ENCODE data around the gene COL6A3.

Gene COL6A3

GRCh38 chr2:237406371-237406895 is 7.5 kb downstream of the COL6A3 start:
- H3K9ac ChIP-seq (ENCODE audit: low read depth in 1 of 2, low read length in 2 of 2) = no peak overlapping the region
- no peak overlapping the region for H3K4me3 ChIP-seq (ENCODE audit: low read depth in 1 of 2, low read length in 2 of 2)
- no peak overlapping the region for H3K27ac ChIP-seq (ENCODE audit: low read depth, low read length)
- peaks cover 3 to 4% of the 10 kb centered on the region in 2 donors for H3K27me3 ChIP-seq (ENCODE audit: control insufficient read depth in 1 of 2, insufficient read depth in 2 of 2, low read length in 2 of 2)
- H3K9me3 ChIP-seq (ENCODE audit: control insufficient read depth in 1 of 2, low read length in 2 of 2) = no peaks in the 10 kb centered on the region
- no peaks in the 10 kb centered on the region for H3K4me1 ChIP-seq (ENCODE audit: control insufficient read depth in 1 of 2, insufficient read depth in 2 of 2, low read length in 2 of 2)
- no peaks in the 10 kb centered on the region for H3K36me3 ChIP-seq (ENCODE audit: control insufficient read depth in 1 of 2, insufficient read depth in 2 of 2, low read length in 2 of 2)

GRCh38 chr2:237405605-237406004 is 8.4 kb downstream of the COL6A3 start:
- Histone ChIP-seq H3K27me3 (ENCODE audit: control insufficient read depth in 1 of 2, insufficient read depth in 2 of 2, low read length in 2 of 2) (peaks cover 0 to 3% of the 10 kb centered on the region in 2 donors), H3K9ac (ENCODE audit: low read depth in 1 of 2, low read length in 2 of 2) (no peak overlapping the region), H3K27ac (ENCODE audit: low read depth, low read length) (no peak overlapping the region), H3K4me3 (ENCODE audit: low read depth in 1 of 2, low read length in 2 of 2) (no peak overlapping the region), H3K36me3 (ENCODE audit: control insufficient read depth in 1 of 2, insufficient read depth in 2 of 2, low read length in 2 of 2) (no peaks in the 10 kb centered on the region), H3K9me3 (ENCODE audit: control insufficient read depth in 1 of 2, low read length in 2 of 2) (no peaks in the 10 kb centered on the region), H3K4me1 (ENCODE audit: control insufficient read depth in 1 of 2, insufficient read depth in 2 of 2, low read length in 2 of 2) (no peaks in the 10 kb centered on the region)

GRCh38 chr2:237405006-237405559 is 8.9 kb downstream of the COL6A3 start:
- Histone ChIP-seq H3K9me3 (ENCODE audit: control insufficient read depth in 1 of 2, low read length in 2 of 2) (no peaks in the 10 kb centered on the region), H3K27me3 (ENCODE audit: control insufficient read depth in 1 of 2, insufficient read depth in 2 of 2, low read length in 2 of 2) (peaks cover 0 to 3% of the 10 kb centered on the region in 2 donors), H3K27ac (ENCODE audit: low read depth, low read length) (no peak overlapping the region), H3K36me3 (ENCODE audit: control insufficient read depth in 1 of 2, insufficient read depth in 2 of 2, low read length in 2 of 2) (no peaks in the 10 kb centered on the region), H3K9ac (ENCODE audit: low read depth in 1 of 2, low read length in 2 of 2) (no peak overlapping the region), H3K4me3 (ENCODE audit: low read depth in 1 of 2, low read length in 2 of 2) (no peak overlapping the region), H3K4me1 (ENCODE audit: control insufficient read depth in 1 of 2, insufficient read depth in 2 of 2, low read length in 2 of 2) (no peaks in the 10 kb centered on the region)

GRCh38 chr2:237404413-237404812 is 9.6 kb downstream of the COL6A3 start:
- no peaks in the 10 kb centered on the region for H3K4me1 ChIP-seq (ENCODE audit: control insufficient read depth in 1 of 2, insufficient read depth in 2 of 2, low read length in 2 of 2)
- no peak overlapping the region for H3K27ac ChIP-seq (ENCODE audit: low read depth, low read length)
- no peaks in the 10 kb centered on the region for H3K36me3 ChIP-seq (ENCODE audit: control insufficient read depth in 1 of 2, insufficient read depth in 2 of 2, low read length in 2 of 2)
- H3K27me3 ChIP-seq (ENCODE audit: control insufficient read depth in 1 of 2, insufficient read depth in 2 of 2, low read length in 2 of 2) = peaks cover 0 to 3% of the 10 kb centered on the region in 2 donors
- H3K9ac ChIP-seq (ENCODE audit: low read depth in 1 of 2, low read length in 2 of 2) = no peak overlapping the region
- H3K9me3 ChIP-seq (ENCODE audit: control insufficient read depth in 1 of 2, low read length in 2 of 2) = no peaks in the 10 kb centered on the region
- no peak overlapping the region for H3K4me3 ChIP-seq (ENCODE audit: low read depth in 1 of 2, low read length in 2 of 2)

GRCh38 chr2:237403024-237403882 is 10.7 kb downstream of the COL6A3 start:
- Histone ChIP-seq H3K4me3 (ENCODE audit: low read depth in 1 of 2, low read length in 2 of 2) (no peak overlapping the region), H3K9me3 (ENCODE audit: control insufficient read depth in 1 of 2, low read length in 2 of 2) (no peaks in the 10 kb centered on the region), H3K36me3 (ENCODE audit: control insufficient read depth in 1 of 2, insufficient read depth in 2 of 2, low read length in 2 of 2) (no peaks in the 10 kb centered on the region), H3K4me1 (ENCODE audit: control insufficient read depth in 1 of 2, insufficient read depth in 2 of 2, low read length in 2 of 2) (no peaks in the 10 kb centered on the region), H3K27me3 (ENCODE audit: control insufficient read depth in 1 of 2, insufficient read depth in 2 of 2, low read length in 2 of 2) (peaks cover 0 to 5% of the 10 kb centered on the region in 2 donors), H3K27ac (ENCODE audit: low read depth, low read length) (no peak overlapping the region), H3K9ac (ENCODE audit: low read depth in 1 of 2, low read length in 2 of 2) (no peak overlapping the region)

- H3K36me3 ChIP-seq (ENCODE audit: control insufficient read depth in 1 of 2, insufficient read depth in 2 of 2, low read length in 2 of 2) = no peaks in the 10 kb centered on the region
Observed at GRCh38 chr2:237400199-237400598, 13.8 kb downstream of the COL6A3 start.

GRCh38 chr2:237397072-237397471 is 16.9 kb downstream of the COL6A3 start:
- Histone ChIP-seq H3K9ac (ENCODE audit: low read depth in 1 of 2, low read length in 2 of 2) (no peak overlapping the region), H3K4me1 (ENCODE audit: control insufficient read depth in 1 of 2, insufficient read depth in 2 of 2, low read length in 2 of 2) (no peaks in the 10 kb centered on the region), H3K4me3 (ENCODE audit: low read depth in 1 of 2, low read length in 2 of 2) (no peak overlapping the region), H3K27ac (ENCODE audit: low read depth, low read length) (no peak overlapping the region), H3K9me3 (ENCODE audit: control insufficient read depth in 1 of 2, low read length in 2 of 2) (no peaks in the 10 kb centered on the region), H3K27me3 (ENCODE audit: control insufficient read depth in 1 of 2, insufficient read depth in 2 of 2, low read length in 2 of 2) (peaks cover 7 to 11% of the 10 kb centered on the region in 2 donors), H3K36me3 (ENCODE audit: control insufficient read depth in 1 of 2, insufficient read depth in 2 of 2, low read length in 2 of 2) (peaks cover 0 to 5% of the 10 kb centered on the region in 2 donors)

More at GRCh38 chr2:237400199-237400598, 13.8 kb downstream of the COL6A3 start:
- H3K9ac ChIP-seq (ENCODE audit: low read depth in 1 of 2, low read length in 2 of 2) = no peak overlapping the region
- peaks cover 3 to 11% of the 10 kb centered on the region in 2 donors for H3K27me3 ChIP-seq (ENCODE audit: control insufficient read depth in 1 of 2, insufficient read depth in 2 of 2, low read length in 2 of 2)
- no peak overlapping the region for H3K4me3 ChIP-seq (ENCODE audit: low read depth in 1 of 2, low read length in 2 of 2)
- no peaks in the 10 kb centered on the region for H3K4me1 ChIP-seq (ENCODE audit: control insufficient read depth in 1 of 2, insufficient read depth in 2 of 2, low read length in 2 of 2)
- no peak overlapping the region for H3K27ac ChIP-seq (ENCODE audit: low read depth, low read length)
- H3K9me3 ChIP-seq (ENCODE audit: control insufficient read depth in 1 of 2, low read length in 2 of 2) = no peaks in the 10 kb centered on the region

- no peak overlapping the region for H3K9ac ChIP-seq (ENCODE audit: low read depth in 1 of 2, low read length in 2 of 2)
- no peaks in the 10 kb centered on the region for H3K4me1 ChIP-seq (ENCODE audit: control insufficient read depth in 1 of 2, insufficient read depth in 2 of 2, low read length in 2 of 2)
- peaks cover 0 to 5% of the 10 kb centered on the region in 2 donors for H3K36me3 ChIP-seq (ENCODE audit: control insufficient read depth in 1 of 2, insufficient read depth in 2 of 2, low read length in 2 of 2)
- no peak overlapping the region for H3K27ac ChIP-seq (ENCODE audit: low read depth, low read length)
- H3K4me3 ChIP-seq (ENCODE audit: low read depth in 1 of 2, low read length in 2 of 2) = no peak overlapping the region
- no peaks in the 10 kb centered on the region for H3K9me3 ChIP-seq (ENCODE audit: control insufficient read depth in 1 of 2, low read length in 2 of 2)
- peaks cover 4 to 11% of the 10 kb centered on the region in 2 donors for H3K27me3 ChIP-seq (ENCODE audit: control insufficient read depth in 1 of 2, insufficient read depth in 2 of 2, low read length in 2 of 2)
Observed at GRCh38 chr2:237393523-237393922, 20.4 kb downstream of the COL6A3 start.

GRCh38 chr2:237392186-237392585 is 21.8 kb downstream of the COL6A3 start:
- H3K4me3 ChIP-seq (ENCODE audit: low read depth in 1 of 2, low read length in 2 of 2) = no peak overlapping the region
- H3K36me3 ChIP-seq (ENCODE audit: control insufficient read depth in 1 of 2, insufficient read depth in 2 of 2, low read length in 2 of 2) = peaks cover 0 to 5% of the 10 kb centered on the region in 2 donors
- no peaks in the 10 kb centered on the region for H3K4me1 ChIP-seq (ENCODE audit: control insufficient read depth in 1 of 2, insufficient read depth in 2 of 2, low read length in 2 of 2)
- no peaks in the 10 kb centered on the region for H3K9me3 ChIP-seq (ENCODE audit: control insufficient read depth in 1 of 2, low read length in 2 of 2)
- H3K27ac ChIP-seq (ENCODE audit: low read depth, low read length) = no peak overlapping the region
- H3K9ac ChIP-seq (ENCODE audit: low read depth in 1 of 2, low read length in 2 of 2) = no peak overlapping the region
- peaks cover 4 to 11% of the 10 kb centered on the region in 2 donors for H3K27me3 ChIP-seq (ENCODE audit: control insufficient read depth in 1 of 2, insufficient read depth in 2 of 2, low read length in 2 of 2)

- no peak overlapping the region for H3K27ac ChIP-seq (ENCODE audit: low read depth, low read length)
- peaks cover 0 to 5% of the 10 kb centered on the region in 2 donors for H3K36me3 ChIP-seq (ENCODE audit: control insufficient read depth in 1 of 2, insufficient read depth in 2 of 2, low read length in 2 of 2)
- H3K9ac ChIP-seq (ENCODE audit: low read depth in 1 of 2, low read length in 2 of 2) = no peak overlapping the region
- no peaks in the 10 kb centered on the region for H3K9me3 ChIP-seq (ENCODE audit: control insufficient read depth in 1 of 2, low read length in 2 of 2)
- H3K4me1 ChIP-seq (ENCODE audit: control insufficient read depth in 1 of 2, insufficient read depth in 2 of 2, low read length in 2 of 2) = no peaks in the 10 kb centered on the region
- H3K27me3 ChIP-seq (ENCODE audit: control insufficient read depth in 1 of 2, insufficient read depth in 2 of 2, low read length in 2 of 2) = peaks cover 4 to 5% of the 10 kb centered on the region in 2 donors
- no peak overlapping the region for H3K4me3 ChIP-seq (ENCODE audit: low read depth in 1 of 2, low read length in 2 of 2)
Observed at GRCh38 chr2:237391140-237391539, 22.8 kb downstream of the COL6A3 start.
